22Rv1 (cell line): Measurements from ENCODE around the gene RASA3.

ENCODE experiments used
- CTCF ChIP-seq: fragments of 450-650 bp; IDR thresholded peaks from 2 replicates; pipeline ENCODE4 v1.5.1; 2017; ENCODE audit warnings: mild to moderate bottlenecking
- ZFX ChIP-seq: fragments of 450-650 bp; IDR thresholded peaks from 2 replicates; pipeline ENCODE4 v1.6.1; 2017; ENCODE audit warnings: antibody characterized with exemption, borderline replicate concordance

GRCh38 chr13:114073881-114074612 lies 58.4 kb downstream of the RASA3 start:
- TF ChIP-seq CTCF (no peak), ZFX (no peak)
